RWPE2 (cell line): ENCODE data around the gene AGL.

Source experiments
- ATAC-seq: fragments of 200-7000 bp; cut with Tn5 transposase; 3 replicates; pipeline ENCODE4 v1.9.1; 2021; ENCODE audit warnings: low read depth
- DNase-seq: peaks from one replicate; pipeline ENCODE4 v3.0.0-alpha.2; 2020; ENCODE audit warnings: low spot score
- H3K27ac ChIP-seq: fragments of 450-650 bp; 2 replicates; pipeline ENCODE4 v1.5.1; 2017; ENCODE audit warnings: mild to moderate bottlenecking; ENCODE audit not compliant: poor library complexity, severe bottlenecking
- H3K27me3 ChIP-seq: fragments of 250-450 bp; sonication (Bioruptor Pico); 2 replicates; pipeline ENCODE4 v1.5.1; 2021; ENCODE audit warnings: mild to moderate bottlenecking, moderate library complexity; ENCODE audit not compliant: insufficient read depth, poor library complexity, severe bottlenecking
- H3K36me3 ChIP-seq: fragments of 250-450 bp; sonication (Bioruptor Pico); 2 replicates; pipeline ENCODE4 v1.5.1; 2020; ENCODE audit warnings: low read depth, mild to moderate bottlenecking, moderate library complexity
- H3K4me1 ChIP-seq: fragments of 250-450 bp; sonication (Bioruptor Pico); 2 replicates; pipeline ENCODE4 v1.5.1; 2021; ENCODE audit warnings: mild to moderate bottlenecking, moderate library complexity; ENCODE audit not compliant: insufficient read depth, poor library complexity, severe bottlenecking
- H3K4me3 ChIP-seq: fragments of 250-450 bp; sonication (Bioruptor Pico); 2 replicates; pipeline ENCODE4 v1.5.1; 2021; ENCODE audit warnings: mild to moderate bottlenecking, moderate library complexity; ENCODE audit not compliant: severe bottlenecking
- H3K9me3 ChIP-seq: fragments of 250-450 bp; sonication (Bioruptor Pico); 2 replicates; pipeline ENCODE4 v1.5.1; 2021; ENCODE audit warnings: mild to moderate bottlenecking, moderate library complexity; ENCODE audit not compliant: severe bottlenecking
- CTCF ChIP-seq: fragments of 450-650 bp; IDR thresholded peaks from one replicate; pipeline ENCODE4 v1.5.1; 2017; ENCODE audit warnings: mild to moderate bottlenecking, moderate library complexity; ENCODE audit not compliant: poor library complexity, severe bottlenecking

Gene AGL

GRCh38 chr1:99950486-99950885 lies 100.3 kb downstream of the AGL start:
- Histone ChIP-seq H3K36me3 (no peaks in the 10 kb centered on the region), H3K4me3 (no peak overlapping the region), H3K27me3 (no peaks in the 10 kb centered on the region), H3K9me3 (no peaks in the 10 kb centered on the region), H3K27ac (no peak overlapping the region), H3K4me1 (no peaks in the 10 kb centered on the region)
- ATAC-seq (no peak), DNase-seq (no peak)
- no peak for TF ChIP-seq CTCF

- Histone ChIP-seq H3K4me3 (no peak overlapping the region), H3K9me3 (no peaks in the 10 kb centered on the region), H3K36me3 (no peaks in the 10 kb centered on the region), H3K27me3 (no peaks in the 10 kb centered on the region), H3K27ac (no peak overlapping the region), H3K4me1 (no peaks in the 10 kb centered on the region)
- TF ChIP-seq CTCF = no peak
- DNase-seq (no peak), ATAC-seq (no peak)
Measured at GRCh38 chr1:99952522-99952921, 102.4 kb downstream of the AGL start.

- H3K9me3 ChIP-seq = no peaks in the 10 kb centered on the region
- no peak for ATAC-seq
Measured at GRCh38 chr1:99955375-99955774, 105.2 kb downstream of the AGL start.

GRCh38 chr1:99956755-99957154 lies 106.6 kb downstream of the AGL start:
- ATAC-seq = no peak
- H3K27ac ChIP-seq = no peak overlapping the region

More at GRCh38 chr1:99955375-99955774, 105.2 kb downstream of the AGL start:
- no peak overlapping the region for H3K4me3 ChIP-seq
- H3K27me3 ChIP-seq = no peaks in the 10 kb centered on the region
- H3K4me1 ChIP-seq = no peaks in the 10 kb centered on the region
- no peak for TF ChIP-seq CTCF
- H3K27ac ChIP-seq = no peak overlapping the region
- DNase-seq = no peak
- no peaks in the 10 kb centered on the region for H3K36me3 ChIP-seq

More at GRCh38 chr1:99956755-99957154, 106.6 kb downstream of the AGL start:
- H3K27me3 ChIP-seq = no peaks in the 10 kb centered on the region
- no peak for DNase-seq
- H3K9me3 ChIP-seq = no peaks in the 10 kb centered on the region
- no peaks in the 10 kb centered on the region for H3K36me3 ChIP-seq
- no peaks in the 10 kb centered on the region for H3K4me1 ChIP-seq
- TF ChIP-seq CTCF = no peak
- no peak overlapping the region for H3K4me3 ChIP-seq
